NT2/D1 (cell line): ENCODE measurements around the gene LYRM4.

Source experiments
- SUZ12 ChIP-seq: IDR thresholded peaks from 2 replicates; pipeline ENCODE4 v1.6.1; 2011; ENCODE audit not compliant: insufficient read length, insufficient read depth; ENCODE audit errors: extremely low read depth
- YY1 ChIP-seq: IDR thresholded peaks from 2 replicates; pipeline ENCODE4 v1.6.1; 2011; ENCODE audit not compliant: insufficient read length, insufficient read depth
- ZNF274 ChIP-seq: IDR thresholded peaks from 2 replicates; pipeline ENCODE4 v1.6.1; 2011; ENCODE audit warnings: mild to moderate bottlenecking, low read depth, low read length

DNA sequence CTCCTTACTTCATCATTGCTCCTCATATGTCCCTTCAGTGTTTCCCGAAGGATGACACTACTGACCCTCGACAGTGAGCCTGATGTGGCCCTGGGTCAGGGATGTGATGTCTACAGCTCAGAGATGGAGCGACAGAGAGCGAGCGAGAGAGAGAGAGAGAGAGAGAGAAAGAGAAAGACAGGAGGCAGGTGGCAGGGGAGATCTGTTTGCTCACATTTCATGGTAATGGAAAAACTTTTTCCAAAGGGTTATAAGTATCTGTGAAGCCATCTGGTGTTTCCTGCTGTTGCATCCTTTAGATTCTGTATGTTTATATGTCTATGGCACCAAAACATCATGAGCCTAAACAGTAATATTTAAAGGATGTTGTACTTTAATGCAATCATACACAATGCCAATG, 98.4 kb downstream of the LYRM4 start:
- TF ChIP-seq ZNF274, result no peak
- no peak for TF ChIP-seq YY1
- TF ChIP-seq SUZ12, result no peak
